Gastroesophageal sphincter (tissue), 3 donors: ENCODE measurements around the gene KLF5.

ENCODE experiments used
- CTCF ChIP-seq, 4 experiments: fragments of 200-600 bp in 2 of 4; fragments of 450-650 bp in 2 of 4; sonication (generic) in 1 of 4; IDR thresholded peaks; one replicate each; pipeline ENCODE4 v1.5.1; 2017 to 2019; ENCODE audit warnings: antibody characterized with exemption in 4 of 4, mild to moderate bottlenecking in 2 of 4, moderate library complexity in 2 of 4
- EP300 ChIP-seq: sonication (generic); formaldehyde crosslinking; IDR thresholded peaks from one replicate; pipeline ENCODE4 v1.6.1; 2017; ENCODE audit warnings: antibody characterized with exemption, mild to moderate bottlenecking
- POLR2A ChIP-seq, 2 donors: fragments of 450-650 bp; IDR thresholded peaks; one replicate each; pipeline ENCODE4 v1.6.1; 2017; ENCODE audit warnings: antibody characterized with exemption in 2 of 2, mild to moderate bottlenecking in 2 of 2, moderate library complexity in 1 of 2
- POLR2AphosphoS5 ChIP-seq: sonication (generic); formaldehyde crosslinking; IDR thresholded peaks from one replicate; pipeline ENCODE4 v1.6.1; 2017; ENCODE audit warnings: antibody characterized with exemption

GRCh38 chr13:73061473-73061872 lies 2.7 kb downstream of the KLF5 start:
- no peak for TF ChIP-seq CTCF (IDR thresholded peaks at IDR 0.05)
- TF ChIP-seq POLR2AphosphoS5, result no peak
- TF ChIP-seq POLR2A (IDR thresholded peaks at IDR 0.05), result no peak
- TF ChIP-seq EP300, result no peak
